ENCODE results near the gene FAM193B. TPM values are rescaled to one million over a fixed set of nuclear protein-coding genes. Genes with fewer than 3 reads are reported as not detected.
A peak's percentile ranks its signal among the peaks of the same experiment; 100 is the strongest.

The FAM193B gene
- total and polyA plus RNA-seq, 2 of the 13 experiments (the other 11 are each of a cell fraction or from before 2014, with no cell fraction given), result 21.2 to 40.9 TPM

- TF ChIP-seq ZNF740 (CRISPR knock-in tag; IDR thresholded peaks at IDR 0.05), result no peak
- no peak for TF ChIP-seq ZNF264 (CRISPR knock-in tag; IDR thresholded peaks at IDR 0.05)
- no peak for TF ChIP-seq PAWR (CRISPR knock-in tag; IDR thresholded peaks at IDR 0.05; ENCODE audit: borderline replicate concordance)
- no peak for TF ChIP-seq ZSCAN31 (CRISPR knock-in tag; IDR thresholded peaks at IDR 0.05; ENCODE audit: low read depth)
- TF ChIP-seq ZNF646 (CRISPR knock-in tag; IDR thresholded peaks at IDR 0.05), result no peak
- TF ChIP-seq RARA (CRISPR knock-in tag; IDR thresholded peaks at IDR 0.05), result 0 out of 2 replicates have a peak, but pooled peaks have one; percentile 43
- TF ChIP-seq CBFB (CRISPR knock-in tag; IDR thresholded peaks at IDR 0.05), result no peak
- TF ChIP-seq GFI1 (CRISPR knock-in tag; IDR thresholded peaks at IDR 0.05; ENCODE audit: borderline replicate concordance), result peak; percentile 63
- TF ChIP-seq, protein P1, sequence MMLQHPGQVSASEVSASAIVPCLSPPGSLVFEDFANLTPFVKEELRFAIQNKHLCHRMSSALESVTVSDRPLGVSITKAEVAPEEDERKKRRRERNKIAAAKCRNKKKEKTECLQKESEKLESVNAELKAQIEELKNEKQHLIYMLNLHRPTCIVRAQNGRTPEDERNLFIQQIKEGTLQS (CRISPR knock-in tag; IDR thresholded peaks at IDR 0.05), result peak; percentile 78
- TF ChIP-seq HNRNPH1 (optimal IDR thresholded peaks at IDR 0.05; ENCODE audit: low read depth, low read length), result no peak
- TF ChIP-seq, protein P2, sequence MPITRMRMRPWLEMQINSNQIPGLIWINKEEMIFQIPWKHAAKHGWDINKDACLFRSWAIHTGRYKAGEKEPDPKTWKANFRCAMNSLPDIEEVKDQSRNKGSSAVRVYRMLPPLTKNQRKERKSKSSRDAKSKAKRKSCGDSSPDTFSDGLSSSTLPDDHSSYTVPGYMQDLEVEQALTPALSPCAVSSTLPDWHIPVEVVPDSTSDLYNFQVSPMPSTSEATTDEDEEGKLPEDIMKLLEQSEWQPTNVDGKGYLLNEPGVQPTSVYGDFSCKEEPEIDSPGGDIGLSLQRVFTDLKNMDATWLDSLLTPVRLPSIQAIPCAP (CRISPR knock-in tag; IDR thresholded peaks at IDR 0.05; ENCODE audit: low read depth), result no peak
- TF ChIP-seq HOXA9 (CRISPR knock-in tag; IDR thresholded peaks at IDR 0.05; ENCODE audit: borderline replicate concordance), result no peak
- TF ChIP-seq PLSCR1 (CRISPR knock-in tag; IDR thresholded peaks at IDR 0.05; ENCODE audit: borderline replicate concordance), result no peak
- no peak for TF ChIP-seq MIER2 (CRISPR knock-in tag; IDR thresholded peaks at IDR 0.05)
- TF ChIP-seq, protein P3, sequence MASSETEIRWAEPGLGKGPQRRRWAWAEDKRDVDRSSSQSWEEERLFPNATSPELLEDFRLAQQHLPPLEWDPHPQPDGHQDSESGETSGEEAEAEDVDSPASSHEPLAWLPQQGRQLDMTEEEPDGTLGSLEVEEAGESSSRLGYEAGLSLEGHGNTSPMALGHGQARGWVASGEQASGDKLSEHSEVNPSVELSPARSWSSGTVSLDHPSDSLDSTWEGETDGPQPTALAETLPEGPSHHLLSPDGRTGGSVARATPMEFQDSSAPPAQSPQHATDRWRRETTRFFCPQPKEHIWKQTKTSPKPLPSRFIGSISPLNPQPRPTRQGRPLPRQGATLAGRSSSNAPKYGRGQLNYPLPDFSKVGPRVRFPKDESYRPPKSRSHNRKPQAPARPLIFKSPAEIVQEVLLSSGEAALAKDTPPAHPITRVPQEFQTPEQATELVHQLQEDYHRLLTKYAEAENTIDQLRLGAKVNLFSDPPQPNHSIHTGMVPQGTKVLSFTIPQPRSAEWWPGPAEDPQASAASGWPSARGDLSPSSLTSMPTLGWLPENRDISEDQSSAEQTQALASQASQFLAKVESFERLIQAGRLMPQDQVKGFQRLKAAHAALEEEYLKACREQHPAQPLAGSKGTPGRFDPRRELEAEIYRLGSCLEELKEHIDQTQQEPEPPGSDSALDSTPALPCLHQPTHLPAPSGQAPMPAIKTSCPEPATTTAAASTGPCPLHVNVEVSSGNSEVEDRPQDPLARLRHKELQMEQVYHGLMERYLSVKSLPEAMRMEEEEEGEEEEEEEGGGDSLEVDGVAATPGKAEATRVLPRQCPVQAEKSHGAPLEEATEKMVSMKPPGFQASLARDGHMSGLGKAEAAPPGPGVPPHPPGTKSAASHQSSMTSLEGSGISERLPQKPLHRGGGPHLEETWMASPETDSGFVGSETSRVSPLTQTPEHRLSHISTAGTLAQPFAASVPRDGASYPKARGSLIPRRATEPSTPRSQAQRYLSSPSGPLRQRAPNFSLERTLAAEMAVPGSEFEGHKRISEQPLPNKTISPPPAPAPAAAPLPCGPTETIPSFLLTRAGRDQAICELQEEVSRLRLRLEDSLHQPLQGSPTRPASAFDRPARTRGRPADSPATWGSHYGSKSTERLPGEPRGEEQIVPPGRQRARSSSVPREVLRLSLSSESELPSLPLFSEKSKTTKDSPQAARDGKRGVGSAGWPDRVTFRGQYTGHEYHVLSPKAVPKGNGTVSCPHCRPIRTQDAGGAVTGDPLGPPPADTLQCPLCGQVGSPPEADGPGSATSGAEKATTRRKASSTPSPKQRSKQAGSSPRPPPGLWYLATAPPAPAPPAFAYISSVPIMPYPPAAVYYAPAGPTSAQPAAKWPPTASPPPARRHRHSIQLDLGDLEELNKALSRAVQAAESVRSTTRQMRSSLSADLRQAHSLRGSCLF (CRISPR knock-in tag; IDR thresholded peaks at IDR 0.05; ENCODE audit: borderline replicate concordance), result no peak
- TF ChIP-seq FOXA3 (CRISPR knock-in tag; IDR thresholded peaks at IDR 0.05), result peak; percentile 35
Observed at GRCh38 chr5:177546258-177546741, 8.1 kb downstream of the FAM193B start (continued).
